Gastrocnemius medialis (tissue), 4 donors: ENCODE results near the gene POMGNT1. TPM values are rescaled to one million over a fixed set of nuclear protein-coding genes. Genes with fewer than 3 reads are reported as not detected.

ENCODE experiments used
- ATAC-seq, 2 donors: fragments of 150-250 bp; one replicate each; pipeline ENCODE4 v1.9.1; 2016
- DNase-seq, 2 donors: peaks; one replicate each; pipeline ENCODE4 v3.0.0-alpha.2; 2019
- H3K27ac ChIP-seq, 4 donors: fragments of 200-600 bp; sonication (generic); 1 replicate in 1 of 4; 2 replicates in 3 of 4; pipeline ENCODE4 v1.5.1; 2016 to 2018; ENCODE audit warnings: mild to moderate bottlenecking in 2 of 4, moderate library complexity in 1 of 4
- H3K27me3 ChIP-seq, 3 donors: fragments of 200-600 bp; sonication (generic) in 2 of 3; 1 replicate in 1 of 3; 2 replicates in 2 of 3; pipeline versions ENCODE4 v1.5.1 to v1.6.0; 2016 to 2019; ENCODE audit warnings: mild to moderate bottlenecking in 1 of 3, moderate library complexity in 1 of 3
- H3K36me3 ChIP-seq, 2 donors: fragments of 200-600 bp; sonication (generic) in 1 of 2; one replicate each; pipeline ENCODE4 v1.5.1; 2017 to 2018
- H3K4me1 ChIP-seq, 2 donors: fragments of 200-600 bp; sonication (generic) in 1 of 2; one replicate each; pipeline ENCODE4 v1.5.1; 2016 to 2017; ENCODE audit warnings: mild to moderate bottlenecking in 2 of 2
- H3K4me3 ChIP-seq, 4 donors: fragments of 200-600 bp; sonication (generic) in 3 of 4; 1 replicate in 1 of 4; 2 replicates in 3 of 4; pipeline ENCODE4 v1.5.1; 2016 to 2019; ENCODE audit warnings: mild to moderate bottlenecking in 2 of 4
- H3K9me3 ChIP-seq, 3 donors: fragments of 200-600 bp; sonication (generic) in 2 of 3; 1 replicate in 1 of 3; 2 replicates in 2 of 3; pipeline ENCODE4 v1.5.1; 2016 to 2019
- POLR2A ChIP-seq, 2 donors: fragments of 450-650 bp; IDR thresholded peaks; one replicate each; pipeline ENCODE4 v1.6.1; 2017; ENCODE audit warnings: antibody characterized with exemption in 2 of 2, mild to moderate bottlenecking in 2 of 2, moderate library complexity in 2 of 2
- in situ Hi-C, 4 donors: fragments of 200-750 bp; cut with MboI; loops; one replicate each; pipeline versions ENCODE4 v1.15.0 to v1.8.0; 2017; ENCODE audit warnings: low sequenced_read_pairs in 4 of 4
- intact Hi-C: fragments of 100-400 bp; cut with DNase I; formaldehyde crosslinking; loops from one replicate; pipeline ENCODE4 v1.15.1; 2023; ENCODE audit warnings: low total_unique reads
- total RNA-seq, 4 donors: library from RNA; depleted of rRNA; stranded (reverse); fragments of >200 nt; gene quantifications; one replicate each; pipeline versions ENCODE4 v1.1.0 to v1.2.3, GENCODE V29; 2016
- TF ChIP-seq, protein P1 (sequence below), 5 experiments: fragments of 450-650 bp in 3 of 5; fragments of 200-600 bp in 2 of 5; sonication (generic) in 2 of 5; IDR thresholded peaks in 4 of 5; conservative IDR thresholded peaks in 1 of 5; 1 replicate in 4 of 5; 2 replicates in 1 of 5; pipeline ENCODE4 v1.5.1; 2016 to 2019; ENCODE audit warnings: antibody characterized with exemption in 5 of 5, mild to moderate bottlenecking in 3 of 5, moderate library complexity in 3 of 5

Gene POMGNT1
- total RNA-seq, 4 donors from 2014 or later, result 66.2 to 107 (median 92.2) TPM

GRCh38 chr1:46186076-46186475 is 12.2 kb downstream of the POMGNT1 start:
- H3K36me3 ChIP-seq, result peaks cover 0 to 33% of the 10 kb centered on the region in 2 donors
- H3K9me3 ChIP-seq, result no peaks in the 10 kb centered on the region
- in situ Hi-C loops (no loop called here), intact Hi-C loops (loop anchor here (10.0 kb wide), 2 partner anchors 301 to 431 kb away; partner anchors contain the start of gene IPP)
- peaks cover 17 to 36% of the 10 kb centered on the region in 2 donors for H3K4me1 ChIP-seq
- H3K27ac ChIP-seq, result peak overlapping the region in 2 of 4 donors; percentile 93
- H3K27me3 ChIP-seq, result no peaks in the 10 kb centered on the region
- no peak overlapping the region for H3K4me3 ChIP-seq
- no peak for TF ChIP-seq POLR2A (IDR thresholded peaks at IDR 0.05)
- TF ChIP-seq, protein P1, sequence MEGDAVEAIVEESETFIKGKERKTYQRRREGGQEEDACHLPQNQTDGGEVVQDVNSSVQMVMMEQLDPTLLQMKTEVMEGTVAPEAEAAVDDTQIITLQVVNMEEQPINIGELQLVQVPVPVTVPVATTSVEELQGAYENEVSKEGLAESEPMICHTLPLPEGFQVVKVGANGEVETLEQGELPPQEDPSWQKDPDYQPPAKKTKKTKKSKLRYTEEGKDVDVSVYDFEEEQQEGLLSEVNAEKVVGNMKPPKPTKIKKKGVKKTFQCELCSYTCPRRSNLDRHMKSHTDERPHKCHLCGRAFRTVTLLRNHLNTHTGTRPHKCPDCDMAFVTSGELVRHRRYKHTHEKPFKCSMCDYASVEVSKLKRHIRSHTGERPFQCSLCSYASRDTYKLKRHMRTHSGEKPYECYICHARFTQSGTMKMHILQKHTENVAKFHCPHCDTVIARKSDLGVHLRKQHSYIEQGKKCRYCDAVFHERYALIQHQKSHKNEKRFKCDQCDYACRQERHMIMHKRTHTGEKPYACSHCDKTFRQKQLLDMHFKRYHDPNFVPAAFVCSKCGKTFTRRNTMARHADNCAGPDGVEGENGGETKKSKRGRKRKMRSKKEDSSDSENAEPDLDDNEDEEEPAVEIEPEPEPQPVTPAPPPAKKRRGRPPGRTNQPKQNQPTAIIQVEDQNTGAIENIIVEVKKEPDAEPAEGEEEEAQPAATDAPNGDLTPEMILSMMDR (IDR thresholded peaks at IDR 0.05 in 4 of 5, conservative IDR thresholded peaks at IDR 0.05 in 1 of 5), result no peak
- DNase-seq, result no peak
- no peak for ATAC-seq

DNA sequence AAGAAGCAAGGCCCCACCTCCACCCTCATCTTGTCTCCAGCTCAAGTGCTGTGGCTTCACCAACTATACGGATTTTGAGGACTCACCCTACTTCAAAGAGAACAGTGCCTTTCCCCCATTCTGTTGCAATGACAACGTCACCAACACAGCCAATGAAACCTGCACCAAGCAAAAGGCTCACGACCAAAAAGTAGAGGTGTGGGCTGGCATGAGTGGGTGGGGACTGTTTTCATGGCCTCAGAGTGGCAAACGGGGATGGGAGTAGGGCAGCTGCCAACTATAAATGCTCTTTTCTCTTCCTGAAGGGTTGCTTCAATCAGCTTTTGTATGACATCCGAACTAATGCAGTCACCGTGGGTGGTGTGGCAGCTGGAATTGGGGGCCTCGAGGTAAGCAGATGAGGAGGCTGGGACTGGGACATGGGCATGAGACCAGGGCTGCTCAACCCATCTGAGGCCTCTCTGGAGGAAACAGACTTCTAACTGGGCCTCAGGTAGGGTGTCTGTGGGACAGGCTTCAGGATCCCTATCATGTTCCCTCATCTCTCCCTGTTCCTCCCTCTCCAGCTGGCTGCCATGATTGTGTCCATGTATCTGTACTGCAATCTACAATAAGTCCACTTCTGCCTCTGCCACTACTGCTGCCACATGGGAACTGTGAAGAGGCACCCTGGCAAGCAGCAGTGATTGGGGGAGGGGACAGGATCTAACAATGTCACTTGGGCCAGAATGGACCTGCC is 13.1 kb downstream of the POMGNT1 start:
- TF ChIP-seq, protein P1 (IDR thresholded peaks at IDR 0.05 in 4 of 5, conservative IDR thresholded peaks at IDR 0.05 in 1 of 5), result no peak
- TF ChIP-seq POLR2A (IDR thresholded peaks at IDR 0.05), result no peak
- no peak overlapping the region for H3K4me3 ChIP-seq

GRCh38 chr1:46183926-46184557 is 14.2 kb downstream of the POMGNT1 start:
- no peak overlapping the region for H3K4me3 ChIP-seq
- DNase-seq (no peak), ATAC-seq (no peak)
- H3K36me3 ChIP-seq, result peaks cover 0 to 15% of the 10 kb centered on the region in 2 donors
- H3K27ac ChIP-seq, result peak overlapping the region; percentile 93 to 95 (median 94)
- H3K9me3 ChIP-seq, result no peaks in the 10 kb centered on the region
- no peak for TF ChIP-seq POLR2A (IDR thresholded peaks at IDR 0.05)
- TF ChIP-seq, protein P1 (IDR thresholded peaks at IDR 0.05 in 4 of 5, conservative IDR thresholded peaks at IDR 0.05 in 1 of 5), result no peak
- intact Hi-C loops (loop anchor here (1.0 to 10.0 kb wide), 4 partner anchors 14 to 429 kb away; partner anchors contain the start of genes IPP, PIK3R3 and POMGNT1), in situ Hi-C loops (loop anchor here in 3 of 4 donors (5.0 kb wide), 1 partner anchor 147 kb away; no protein-coding TSS in a partner anchor)
- no peaks in the 10 kb centered on the region for H3K27me3 ChIP-seq
- peaks cover 17 to 39% of the 10 kb centered on the region in 2 donors for H3K4me1 ChIP-seq

More for the DNA sequence above, 13.1 kb downstream of the POMGNT1 start:
- Histone ChIP-seq H3K4me1 (peaks cover 17 to 36% of the 10 kb centered on the region in 2 donors), H3K36me3 (peaks cover 0 to 23% of the 10 kb centered on the region in 2 donors), H3K27ac (peak overlapping the region; percentile 93 to 95 (median 94)), H3K9me3 (no peaks in the 10 kb centered on the region), H3K27me3 (no peaks in the 10 kb centered on the region)
- in situ Hi-C loops (loop anchor here in 3 of 4 donors (5.0 kb wide), 1 partner anchor 148 kb away; no protein-coding TSS in a partner anchor), intact Hi-C loops (loop anchor here (10.0 kb wide), 2 partner anchors 300 to 430 kb away; partner anchors contain the start of gene IPP)
- DNase-seq (no peak), ATAC-seq (no peak)

GRCh38 chr1:46183079-46183847 is 15.0 kb downstream of the POMGNT1 start:
- no peaks in the 10 kb centered on the region for H3K9me3 ChIP-seq
- peaks cover 0 to 10% of the 10 kb centered on the region in 2 donors for H3K36me3 ChIP-seq
- H3K27ac ChIP-seq, result peak overlapping the region; percentile 93 to 95 (median 94)
- H3K4me3 ChIP-seq, result no peak overlapping the region
- H3K27me3 ChIP-seq, result no peaks in the 10 kb centered on the region
- TF ChIP-seq, protein P1 (IDR thresholded peaks at IDR 0.05 in 4 of 5, conservative IDR thresholded peaks at IDR 0.05 in 1 of 5), result no peak
- TF ChIP-seq POLR2A (IDR thresholded peaks at IDR 0.05), result peak; percentile 37 to 49
- ATAC-seq (peak; percentile 92 to 93), DNase-seq (peak; percentile 91 to 96)
- in situ Hi-C loops, result loop anchor here in 3 of 4 donors (5.0 kb wide), 1 partner anchor 146 kb away; no protein-coding TSS in a partner anchor
- intact Hi-C loops, result loop anchor here (1.0 to 10.0 kb wide), 4 partner anchors 15 to 428 kb away; partner anchors contain the start of genes IPP, PIK3R3 and POMGNT1
- peaks cover 17 to 33% of the 10 kb centered on the region in 2 donors for H3K4me1 ChIP-seq
